Stimulated activated CD8-positive, alpha-beta memory T cell treated with anti-CD3 and anti-CD28 coated beads, Interleukin-12 subunit alpha, Interleukin-12 subunit beta, amount 100 ng/mL, for 1 hour (primary cell): ENCODE data around the gene NOTCH2.
"Not testable (repeated sequence)": the region's sequence is repeated elsewhere in the genome, so short reads cannot be mapped to it uniquely, and the experiment has no call there.

Source experiments
- DNase-seq: peaks from one replicate; pipeline ENCODE4 v3.0.0-alpha.2; 2020; ENCODE audit warnings: low read depth

NOTCH2 gene

DNA sequence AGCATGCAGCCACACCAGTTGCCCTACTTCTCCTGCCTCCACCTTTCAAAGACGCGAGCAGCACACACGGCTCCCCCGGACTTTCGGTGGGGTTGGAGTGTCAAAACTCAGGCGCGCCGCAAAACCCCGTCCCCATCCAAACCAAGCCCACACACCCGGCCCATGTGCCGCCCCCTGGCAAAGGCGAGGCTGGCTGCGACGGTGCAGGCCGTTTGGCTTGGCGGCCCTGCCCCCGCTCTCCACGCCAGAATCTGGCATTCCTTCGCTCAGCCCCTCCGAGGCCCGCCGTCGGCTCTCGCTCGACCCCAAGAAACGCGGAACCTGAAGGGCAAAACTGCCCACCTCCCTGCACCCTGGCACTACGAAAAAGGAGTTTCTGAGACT lies 787 bp downstream of the NOTCH2 start:
- not testable (repeated sequence) for DNase-seq

GRCh38 chr1:120048208-120048607 lies 21.3 kb downstream of the NOTCH2 start:
- DNase-seq = not testable (repeated sequence)

DNA sequence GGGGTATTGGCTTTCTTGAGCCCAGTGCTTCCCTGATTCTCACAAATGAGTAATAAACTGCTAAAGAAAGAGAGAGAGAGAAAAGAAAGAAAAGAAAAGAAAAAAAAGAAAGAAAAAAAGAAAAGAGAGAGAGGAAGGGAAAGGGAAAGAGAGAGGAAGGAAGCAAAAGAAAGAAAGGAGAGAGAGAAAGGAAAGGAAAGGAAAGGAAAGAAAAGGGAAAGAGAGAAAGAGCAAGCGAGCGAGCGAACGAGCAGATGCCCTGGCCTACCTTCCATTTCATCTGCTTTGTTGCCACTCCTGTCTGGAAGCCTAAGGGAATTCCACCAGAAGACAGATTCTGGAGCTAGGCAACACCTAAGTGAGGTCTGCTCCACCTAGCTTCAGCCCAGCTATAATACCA lies 27.7 kb downstream of the NOTCH2 start:
- DNase-seq = not testable (repeated sequence)

DNA sequence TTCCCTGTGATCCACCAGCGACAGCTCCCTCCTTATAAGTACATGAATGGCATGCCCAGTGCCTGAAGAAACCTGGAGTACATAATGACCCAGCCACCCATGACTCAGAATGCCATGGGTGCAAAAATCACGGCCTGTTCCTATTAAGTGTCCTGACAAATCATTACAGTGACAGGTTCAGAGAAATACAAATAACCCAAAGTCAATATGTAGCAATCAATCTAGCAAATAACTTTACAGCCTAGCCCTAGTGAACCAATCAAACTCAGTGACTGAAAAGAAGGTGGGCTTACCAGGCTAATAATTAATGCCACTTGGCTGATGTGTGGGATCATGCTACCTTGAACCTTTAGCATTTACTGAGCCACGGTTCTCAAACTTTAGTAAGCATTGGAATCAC lies 37.2 kb downstream of the NOTCH2 start:
- DNase-seq = not testable (repeated sequence)

GRCh38 chr1:120023791-120024190 lies 45.7 kb downstream of the NOTCH2 start:
- DNase-seq = not testable (repeated sequence)

DNA sequence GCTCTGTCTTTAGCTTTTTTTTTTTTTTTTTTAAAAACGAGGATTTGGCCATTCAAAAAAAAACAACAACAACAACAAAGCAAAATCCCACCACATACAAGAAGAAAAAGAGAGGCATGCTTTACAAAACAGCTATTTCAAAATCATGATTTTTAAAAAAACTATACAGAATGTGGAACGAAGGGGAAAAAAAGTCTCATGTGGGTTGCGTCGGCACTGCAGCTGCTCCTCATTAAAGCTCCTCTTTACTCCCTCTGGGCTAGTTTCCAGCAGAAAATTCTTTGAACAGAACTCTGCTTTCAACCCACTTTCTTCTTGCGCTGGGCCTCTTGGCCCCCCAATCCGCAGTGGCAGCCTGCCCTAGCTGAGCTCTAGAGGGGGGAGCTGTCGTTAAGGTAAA lies 54.5 kb downstream of the NOTCH2 start:
- not testable (repeated sequence) for DNase-seq

DNA sequence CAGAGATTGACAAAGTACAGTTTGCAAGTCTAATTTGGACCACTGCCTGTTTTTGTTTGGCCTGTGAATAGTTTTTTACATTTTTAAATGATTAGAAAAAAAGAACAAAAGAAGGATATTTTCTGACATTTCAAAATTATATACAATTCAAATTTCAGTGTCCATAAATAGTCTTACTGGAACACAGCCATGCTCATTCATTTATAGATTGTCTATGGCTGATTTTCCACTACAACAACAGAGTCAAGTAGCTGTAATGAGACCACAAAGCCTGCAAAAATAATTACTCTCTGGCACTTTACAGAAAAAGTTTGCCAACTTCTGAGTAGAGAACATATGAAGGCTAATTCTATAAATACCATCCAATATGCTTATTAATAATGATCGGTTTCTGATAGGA lies 61.1 kb downstream of the NOTCH2 start:
- not testable (repeated sequence) for DNase-seq

DNA sequence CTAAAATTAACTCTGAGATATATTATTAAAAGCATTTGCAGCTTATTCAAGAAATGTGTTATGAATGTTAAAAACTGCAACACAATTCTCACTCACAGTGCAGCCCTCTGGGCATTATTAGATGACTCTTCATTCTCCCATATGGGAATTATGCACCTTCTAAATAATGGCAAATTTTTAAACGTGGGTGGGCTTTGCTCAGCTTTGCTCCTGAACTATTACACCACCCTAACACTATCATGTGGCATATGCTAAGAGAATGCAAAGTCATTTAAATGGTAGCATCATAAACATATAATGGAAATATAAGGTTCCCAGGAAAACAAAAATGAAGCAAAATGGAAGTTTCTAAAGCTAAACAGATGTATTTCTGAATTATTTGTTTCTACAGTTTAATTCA lies 61.6 kb downstream of the NOTCH2 start:
- DNase-seq = not testable (repeated sequence)

GRCh38 chr1:120001035-120001434 lies 68.4 kb downstream of the NOTCH2 start:
- not testable (repeated sequence) for DNase-seq

GRCh38 chr1:119996731-119997312 lies 72.6 kb downstream of the NOTCH2 start:
- not testable (repeated sequence) for DNase-seq

DNA sequence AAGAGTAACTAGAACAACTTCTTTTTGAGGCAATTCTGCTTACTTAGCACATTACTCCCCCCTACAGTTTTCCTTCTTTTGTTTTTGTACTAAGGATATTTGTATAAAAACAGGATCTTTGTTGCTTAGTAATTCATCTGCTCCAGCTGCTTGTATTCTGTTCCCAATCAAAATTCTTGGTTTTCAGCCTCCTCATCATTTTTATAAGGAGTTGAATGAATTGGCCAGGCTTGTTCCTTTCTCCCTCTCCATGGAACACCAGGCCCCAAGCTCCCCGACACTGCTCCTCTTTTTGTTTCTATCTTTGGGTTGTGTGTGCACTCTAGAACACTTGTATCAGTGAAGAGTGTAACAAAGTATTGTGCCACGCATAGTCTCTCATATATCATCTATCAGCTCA lies 73.5 kb downstream of the NOTCH2 start:
- DNase-seq = not testable (repeated sequence)

- no peak for DNase-seq
Observed at GRCh38 chr1:119988306-119989062, 81.0 kb downstream of the NOTCH2 start.

GRCh38 chr1:119987686-119988085 lies 81.8 kb downstream of the NOTCH2 start:
- DNase-seq = no peak

- DNase-seq = no peak
Observed at GRCh38 chr1:119987112-119987511, 82.3 kb downstream of the NOTCH2 start.

DNA sequence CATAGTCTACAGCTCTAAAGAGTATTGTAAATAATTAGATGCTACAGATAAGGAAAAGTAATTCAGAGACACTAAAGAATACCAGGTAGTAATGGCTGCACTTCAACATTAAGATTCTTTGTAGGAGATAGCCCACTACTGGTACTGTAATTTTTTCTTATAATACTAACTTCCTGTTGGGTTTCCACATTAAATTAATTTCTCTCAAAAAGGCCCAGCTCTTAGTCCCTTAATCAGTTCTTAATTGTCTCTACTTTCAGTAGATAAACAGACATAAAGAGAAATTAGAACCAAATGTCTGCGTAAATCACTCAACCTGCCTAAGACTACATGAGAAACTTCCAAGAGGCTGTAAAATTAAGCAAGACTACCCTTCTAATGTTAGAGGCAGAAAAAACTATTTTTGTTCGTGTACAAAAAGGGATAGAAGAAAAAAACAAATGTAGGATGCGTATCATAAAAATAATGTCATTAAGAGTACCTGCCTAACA lies 83.4 kb downstream of the NOTCH2 start:
- DNase-seq = no peak

DNA sequence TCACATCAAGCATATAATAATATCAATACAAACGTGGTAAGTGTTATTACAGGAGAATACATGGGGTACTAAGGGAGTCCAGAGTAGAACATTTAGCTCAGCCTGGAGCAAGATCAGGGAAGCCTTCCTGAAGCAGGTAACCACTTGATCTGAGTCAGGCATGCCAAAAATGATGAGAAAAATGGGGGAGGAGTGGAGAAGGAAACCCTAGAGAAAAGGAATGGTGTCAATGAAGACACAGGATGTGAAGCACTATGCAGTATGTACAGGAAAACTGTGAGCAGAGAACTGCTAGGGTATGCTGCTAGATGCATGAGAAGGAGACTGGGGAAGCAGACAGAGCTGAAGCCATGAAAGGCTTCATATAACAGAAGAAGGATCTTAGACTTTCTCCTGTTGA lies 84.7 kb downstream of the NOTCH2 start:
- DNase-seq = no peak

DNA sequence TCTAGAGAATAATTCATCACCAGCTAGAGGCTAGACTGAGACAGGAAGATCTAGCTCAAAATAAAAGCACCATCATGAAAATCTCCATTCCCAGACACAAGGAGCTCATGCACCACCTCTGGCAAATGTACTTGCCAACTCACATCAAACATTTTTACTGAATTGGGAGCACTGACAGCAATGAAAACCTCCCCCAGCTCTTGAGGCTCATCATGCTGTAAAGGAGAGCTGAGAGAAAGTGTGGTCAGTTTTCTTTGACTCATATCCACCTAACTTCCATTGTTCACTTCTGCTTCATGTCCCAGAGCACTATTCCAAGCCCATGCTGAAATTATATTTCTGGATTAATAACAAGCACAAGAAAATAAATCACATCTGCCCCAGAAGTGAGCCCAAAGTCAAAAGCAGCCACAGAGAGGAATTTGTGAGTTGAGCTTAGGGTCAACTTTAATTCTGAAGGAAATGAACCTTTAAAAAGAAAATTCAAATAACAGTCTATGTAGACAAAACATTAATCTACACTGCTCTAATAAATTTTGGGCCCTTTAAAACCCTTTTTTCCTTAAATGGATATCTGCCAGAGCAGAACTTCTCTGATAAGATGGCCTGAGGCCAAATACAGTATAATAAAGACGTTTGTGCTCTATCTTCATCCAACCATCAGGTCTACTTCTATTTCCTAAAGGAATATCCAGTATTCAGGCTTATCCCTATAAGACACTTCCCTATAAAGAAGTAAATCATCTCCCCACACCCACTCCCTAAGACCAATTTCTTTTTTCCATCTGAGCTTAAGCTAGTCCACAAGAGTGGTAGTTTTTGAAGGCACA lies 87.3 kb downstream of the NOTCH2 start:
- DNase-seq = no peak

- DNase-seq = no peak
Observed at GRCh38 chr1:119981496-119981895, 88.0 kb downstream of the NOTCH2 start.

DNA sequence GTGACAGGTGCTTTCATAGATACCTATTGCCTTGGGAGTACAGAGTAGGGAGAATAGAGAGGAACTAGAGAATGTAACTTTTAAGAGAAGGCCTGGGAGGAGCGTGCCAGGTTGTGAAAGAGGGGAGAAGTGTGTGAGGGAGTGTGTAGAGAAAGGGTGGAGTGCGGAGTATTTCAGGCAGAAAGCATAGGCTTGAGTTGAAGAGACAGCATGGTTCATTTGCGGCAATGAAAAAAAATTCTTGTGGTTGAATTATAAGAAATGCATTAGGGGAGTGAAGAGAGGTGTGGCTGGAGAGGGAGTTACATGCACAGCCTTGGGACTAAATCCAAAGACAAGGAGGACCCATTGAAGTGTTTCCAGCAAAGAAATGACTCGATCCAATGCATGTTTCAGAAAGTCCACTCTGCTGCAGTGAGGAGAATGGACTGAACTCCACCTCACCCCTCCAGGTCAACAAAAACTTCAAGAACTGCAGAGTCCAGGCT lies 91.4 kb downstream of the NOTCH2 start:
- DNase-seq = no peak

- not testable (repeated sequence) for DNase-seq
Observed at GRCh38 chr1:119977113-119977736, 92.2 kb downstream of the NOTCH2 start.

DNA sequence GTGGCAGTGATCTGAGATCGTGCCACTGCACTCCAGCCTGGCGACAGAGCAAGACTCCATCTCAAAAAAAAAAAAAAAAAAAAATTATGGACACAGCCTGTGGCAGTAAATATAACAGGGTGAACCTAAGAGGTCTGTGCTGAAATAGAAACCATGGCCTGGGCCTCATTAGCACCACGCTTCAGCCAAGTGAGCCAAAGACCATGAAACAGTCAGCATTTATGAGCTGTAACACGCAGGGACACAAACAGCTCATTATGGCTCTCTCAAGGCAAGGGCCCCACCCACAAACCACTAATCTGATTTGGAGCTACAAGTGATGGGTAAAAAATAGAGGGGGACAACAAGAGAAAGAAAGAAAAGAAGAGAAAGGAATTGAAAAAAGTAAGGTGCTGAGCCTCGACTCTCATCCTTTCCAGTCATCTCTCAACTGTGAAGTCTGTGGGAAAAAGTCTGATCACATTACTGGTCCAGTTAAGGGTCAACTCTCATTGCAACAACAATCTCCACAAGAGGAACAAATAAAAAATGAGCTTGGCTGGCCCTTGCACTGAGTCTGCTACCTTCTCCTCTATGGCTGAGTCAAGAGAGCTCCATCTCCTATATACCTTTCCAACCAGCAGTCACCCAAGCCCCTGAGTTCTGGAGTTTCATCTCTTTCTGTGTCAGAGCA lies 93.7 kb downstream of the NOTCH2 start:
- DNase-seq = not testable (repeated sequence)
